SK-N-SH (cell line): ENCODE data around the gene CNOT4.

Experiments
- EP300 ChIP-seq, 2 experiments: IDR thresholded peaks; 2 replicates each; pipeline versions ENCODE4 v1.4.0 to v1.6.1; 2012; ENCODE audit warnings: borderline replicate concordance in 1 of 2, low read depth in 1 of 2, low read length in 1 of 2
- EZH2phosphoT487 ChIP-seq: fragments of 200-600 bp; sonication (generic); IDR thresholded peaks from 2 replicates; pipeline ENCODE4 v1.6.1; 2017; ENCODE audit warnings: low read depth, mixed run types, mild to moderate bottlenecking, antibody characterized with exemption, moderate library complexity, borderline replicate concordance
- JUND ChIP-seq: IDR thresholded peaks from 2 replicates; pipeline ENCODE4 v1.4.0; 2012
- POLR2AphosphoS5 ChIP-seq: IDR thresholded peaks from 2 replicates; pipeline ENCODE4 v1.6.1; 2012; ENCODE audit warnings: low read depth, low read length
- RFX5 ChIP-seq: IDR thresholded peaks from 2 replicates; pipeline ENCODE4 v1.6.1; 2012; ENCODE audit warnings: mild to moderate bottlenecking, improper control_type of control experiment, low read length
- SIN3A ChIP-seq: IDR thresholded peaks from 2 replicates; pipeline ENCODE4 v1.6.1; 2012; ENCODE audit warnings: low read depth, mild to moderate bottlenecking, low read length, moderate library complexity, borderline replicate concordance
- SMC3 ChIP-seq: IDR thresholded peaks from 2 replicates; pipeline ENCODE4 v1.6.1; 2012; ENCODE audit warnings: low read depth, low read length, improper control_type of control experiment
- YY1 ChIP-seq: IDR thresholded peaks from 2 replicates; pipeline ENCODE4 v1.4.0; 2012; ENCODE audit warnings: low read depth, mild to moderate bottlenecking
- TF ChIP-seq, protein P1 (sequence below): fragments of 200-600 bp; sonication (generic); IDR thresholded peaks from 2 replicates; pipeline ENCODE4 v1.6.1; 2017; ENCODE audit warnings: antibody characterized with exemption, mild to moderate bottlenecking, moderate library complexity
- TF ChIP-seq, protein P2 (sequence below): IDR thresholded peaks from 2 replicates; pipeline ENCODE4 v1.4.0; 2012; ENCODE audit warnings: low read depth
- TF ChIP-seq, protein P3 (sequence below): IDR thresholded peaks from 2 replicates; pipeline ENCODE4 v1.4.0; 2012; ENCODE audit warnings: low read depth, borderline replicate concordance

DNA sequence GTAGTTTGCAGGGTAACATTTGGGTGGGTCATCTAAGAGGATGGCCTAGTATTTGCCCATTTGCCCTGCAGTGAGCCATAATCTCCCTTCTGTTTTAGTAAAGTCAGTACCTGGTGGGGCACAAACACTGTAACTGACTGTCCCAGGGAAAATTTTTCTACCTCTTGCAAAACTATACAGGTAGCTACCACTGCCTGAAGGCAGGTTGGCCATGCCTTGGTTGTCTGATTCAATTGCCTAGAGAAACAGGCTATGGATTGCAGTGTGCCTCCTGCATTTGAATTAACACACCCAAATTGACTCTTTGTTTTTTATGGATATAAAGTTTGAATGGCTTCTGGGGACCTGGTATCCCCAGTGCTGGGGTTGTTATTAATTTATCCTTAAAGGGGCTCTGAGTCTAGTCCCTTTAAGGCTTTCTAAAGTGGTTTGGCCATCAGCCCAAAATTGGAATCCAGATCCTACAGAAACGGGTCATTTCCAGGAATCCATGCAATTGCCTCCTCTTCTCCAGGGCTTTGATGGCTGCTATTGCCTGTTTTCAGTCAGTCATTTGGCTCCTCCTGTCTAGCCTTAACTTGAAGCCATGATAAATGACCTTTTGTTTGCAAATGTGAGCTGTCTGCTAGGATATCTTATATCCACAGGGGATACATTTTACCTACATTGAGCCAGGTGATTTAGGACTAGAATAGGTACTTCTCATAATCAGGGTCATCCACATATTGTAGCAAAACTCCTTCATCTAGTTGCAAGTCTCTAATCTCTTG, 187.1 kb downstream of the CNOT4 start:
- TF ChIP-seq, protein P1, sequence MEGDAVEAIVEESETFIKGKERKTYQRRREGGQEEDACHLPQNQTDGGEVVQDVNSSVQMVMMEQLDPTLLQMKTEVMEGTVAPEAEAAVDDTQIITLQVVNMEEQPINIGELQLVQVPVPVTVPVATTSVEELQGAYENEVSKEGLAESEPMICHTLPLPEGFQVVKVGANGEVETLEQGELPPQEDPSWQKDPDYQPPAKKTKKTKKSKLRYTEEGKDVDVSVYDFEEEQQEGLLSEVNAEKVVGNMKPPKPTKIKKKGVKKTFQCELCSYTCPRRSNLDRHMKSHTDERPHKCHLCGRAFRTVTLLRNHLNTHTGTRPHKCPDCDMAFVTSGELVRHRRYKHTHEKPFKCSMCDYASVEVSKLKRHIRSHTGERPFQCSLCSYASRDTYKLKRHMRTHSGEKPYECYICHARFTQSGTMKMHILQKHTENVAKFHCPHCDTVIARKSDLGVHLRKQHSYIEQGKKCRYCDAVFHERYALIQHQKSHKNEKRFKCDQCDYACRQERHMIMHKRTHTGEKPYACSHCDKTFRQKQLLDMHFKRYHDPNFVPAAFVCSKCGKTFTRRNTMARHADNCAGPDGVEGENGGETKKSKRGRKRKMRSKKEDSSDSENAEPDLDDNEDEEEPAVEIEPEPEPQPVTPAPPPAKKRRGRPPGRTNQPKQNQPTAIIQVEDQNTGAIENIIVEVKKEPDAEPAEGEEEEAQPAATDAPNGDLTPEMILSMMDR = no peak
- no peak for TF ChIP-seq POLR2AphosphoS5
- no peak for TF ChIP-seq EZH2phosphoT487
- TF ChIP-seq YY1 = no peak
- TF ChIP-seq, protein P2, sequence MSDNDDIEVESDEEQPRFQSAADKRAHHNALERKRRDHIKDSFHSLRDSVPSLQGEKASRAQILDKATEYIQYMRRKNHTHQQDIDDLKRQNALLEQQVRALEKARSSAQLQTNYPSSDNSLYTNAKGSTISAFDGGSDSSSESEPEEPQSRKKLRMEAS = no peak
- no peak for TF ChIP-seq SMC3
- TF ChIP-seq, protein P3, sequence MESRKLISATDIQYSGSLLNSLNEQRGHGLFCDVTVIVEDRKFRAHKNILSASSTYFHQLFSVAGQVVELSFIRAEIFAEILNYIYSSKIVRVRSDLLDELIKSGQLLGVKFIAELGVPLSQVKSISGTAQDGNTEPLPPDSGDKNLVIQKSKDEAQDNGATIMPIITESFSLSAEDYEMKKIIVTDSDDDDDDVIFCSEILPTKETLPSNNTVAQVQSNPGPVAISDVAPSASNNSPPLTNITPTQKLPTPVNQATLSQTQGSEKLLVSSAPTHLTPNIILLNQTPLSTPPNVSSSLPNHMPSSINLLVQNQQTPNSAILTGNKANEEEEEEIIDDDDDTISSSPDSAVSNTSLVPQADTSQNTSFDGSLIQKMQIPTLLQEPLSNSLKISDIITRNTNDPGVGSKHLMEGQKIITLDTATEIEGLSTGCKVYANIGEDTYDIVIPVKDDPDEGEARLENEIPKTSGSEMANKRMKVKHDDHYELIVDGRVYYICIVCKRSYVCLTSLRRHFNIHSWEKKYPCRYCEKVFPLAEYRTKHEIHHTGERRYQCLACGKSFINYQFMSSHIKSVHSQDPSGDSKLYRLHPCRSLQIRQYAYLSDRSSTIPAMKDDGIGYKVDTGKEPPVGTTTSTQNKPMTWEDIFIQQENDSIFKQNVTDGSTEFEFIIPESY = no peak
- TF ChIP-seq SIN3A = no peak
- no peak for TF ChIP-seq EP300 (IDR thresholded peaks at IDR 0.05; ENCODE audit: borderline replicate concordance in 1 of 2, low read depth in 1 of 2, low read length in 1 of 2)
- TF ChIP-seq JUND = no peak
- no peak for TF ChIP-seq RFX5
